Testis (tissue), 3 donors: Measurements from ENCODE around the gene FNDC3A. TPM values are rescaled to one million over a fixed set of nuclear protein-coding genes. Genes with fewer than 3 reads are reported as not detected.

Experiments used
- DNase-seq: peaks from one replicate; pipeline ENCODE4 v3.0.0-alpha.2; 2019
- H3K27ac ChIP-seq, 2 donors: fragments of 200-600 bp; sonication (generic); one replicate each; pipeline ENCODE4 v1.5.1; 2019
- H3K27me3 ChIP-seq: fragments of 200-600 bp; sonication (generic); one replicate; pipeline ENCODE4 v1.5.1; 2019
- H3K36me3 ChIP-seq: fragments of 200-600 bp; sonication (generic); one replicate; pipeline ENCODE4 v1.5.1; 2017; ENCODE audit warnings: low read depth; ENCODE audit errors: missing control alignments
- H3K4me1 ChIP-seq: fragments of 200-600 bp; sonication (generic); one replicate; pipeline ENCODE4 v1.5.1; 2019
- H3K4me3 ChIP-seq, 2 donors: fragments of 200-600 bp; sonication (generic); one replicate each; pipeline ENCODE4 v1.5.1; 2017 to 2019
- H3K9me3 ChIP-seq: fragments of 200-600 bp; sonication (generic); one replicate; pipeline ENCODE4 v1.5.1; 2017
- POLR2A ChIP-seq: fragments of 450-650 bp; IDR thresholded peaks from one replicate; pipeline ENCODE4 v1.6.1; 2017; ENCODE audit warnings: antibody characterized with exemption, mild to moderate bottlenecking, moderate library complexity
- WGBS, 2 donors: methylation state at CpG; one replicate each; pipeline ENCODE4 v1.1.5; 2018; 5-methylcytosine and 5-hydroxymethylcytosine counted together
- intact Hi-C: fragments of 100-400 bp; cut with DNase I; formaldehyde crosslinking; loops from one replicate; pipeline ENCODE4 v1.15.1; 2023; ENCODE audit warnings: low total_unique reads
- polyA plus RNA-seq: library from polyadenylated mRNA; stranded (reverse); fragments of 350-450 nt; fragmentation: Illumina TruSeq; extraction: RNeasy Lipid Tissue Mini Kit (QIAGEN cat#74804); gene quantifications from one replicate; pipeline ENCODE4 v1.2.3, GENCODE V29; 2014; ENCODE audit warnings: low read depth, low replicate concordance; ENCODE audit not compliant: insufficient read depth
- small RNA-seq, 2 donors: library from RNA; depleted of rRNA; stranded (forward); fragments of <200 nt; gene quantifications; one replicate each; pipeline ENCODE3, GENCODE V24; 2016
- total RNA-seq, 2 donors: library from RNA; depleted of rRNA; stranded (reverse); fragments of >200 nt; gene quantifications; one replicate each; pipeline ENCODE4 v1.2.3, GENCODE V29; 2016
- TF ChIP-seq, protein P1 (sequence below), 3 experiments: fragments of 450-650 bp in 2 of 3; fragments of 200-600 bp in 1 of 3; sonication (generic) in 1 of 3; IDR thresholded peaks; one replicate each; pipeline ENCODE4 v1.5.1; 2016 to 2019; ENCODE audit warnings: antibody characterized with exemption in 3 of 3, mild to moderate bottlenecking in 2 of 3, moderate library complexity in 1 of 3

Gene FNDC3A
- total and polyA plus RNA-seq, 3 donors from 2014 or later = 52.5 to 77.3 (median 75.0) TPM

GRCh38 chr13:49254007-49254406, 278.3 kb downstream of the FNDC3A start:
- Histone ChIP-seq H3K36me3 (no peaks in the 10 kb centered on the region), H3K4me1 (peaks cover 3% of the 10 kb centered on the region), H3K27me3 (no peaks in the 10 kb centered on the region), H3K27ac (no peak overlapping the region), H3K4me3 (no peak overlapping the region), H3K9me3 (no peaks in the 10 kb centered on the region)
- intact Hi-C loops = no loop called here
- no peak for DNase-seq
- TF ChIP-seq, protein P1, sequence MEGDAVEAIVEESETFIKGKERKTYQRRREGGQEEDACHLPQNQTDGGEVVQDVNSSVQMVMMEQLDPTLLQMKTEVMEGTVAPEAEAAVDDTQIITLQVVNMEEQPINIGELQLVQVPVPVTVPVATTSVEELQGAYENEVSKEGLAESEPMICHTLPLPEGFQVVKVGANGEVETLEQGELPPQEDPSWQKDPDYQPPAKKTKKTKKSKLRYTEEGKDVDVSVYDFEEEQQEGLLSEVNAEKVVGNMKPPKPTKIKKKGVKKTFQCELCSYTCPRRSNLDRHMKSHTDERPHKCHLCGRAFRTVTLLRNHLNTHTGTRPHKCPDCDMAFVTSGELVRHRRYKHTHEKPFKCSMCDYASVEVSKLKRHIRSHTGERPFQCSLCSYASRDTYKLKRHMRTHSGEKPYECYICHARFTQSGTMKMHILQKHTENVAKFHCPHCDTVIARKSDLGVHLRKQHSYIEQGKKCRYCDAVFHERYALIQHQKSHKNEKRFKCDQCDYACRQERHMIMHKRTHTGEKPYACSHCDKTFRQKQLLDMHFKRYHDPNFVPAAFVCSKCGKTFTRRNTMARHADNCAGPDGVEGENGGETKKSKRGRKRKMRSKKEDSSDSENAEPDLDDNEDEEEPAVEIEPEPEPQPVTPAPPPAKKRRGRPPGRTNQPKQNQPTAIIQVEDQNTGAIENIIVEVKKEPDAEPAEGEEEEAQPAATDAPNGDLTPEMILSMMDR (IDR thresholded peaks at IDR 0.05) = no peak
- TF ChIP-seq POLR2A = no peak
- WGBS, 2 donors = 57 to 68% methylated on average over 1 of the region's 1 CpG

- TF ChIP-seq, protein P1 (IDR thresholded peaks at IDR 0.05) = no peak
- TF ChIP-seq POLR2A = no peak
- no peaks in the 10 kb centered on the region for H3K4me1 ChIP-seq
- intact Hi-C loops = no loop called here
- H3K27me3 ChIP-seq = no peaks in the 10 kb centered on the region
- 72 to 77% methylated on average over 2 of the region's 2 CpGs for WGBS, 2 donors
- no peak for DNase-seq
- H3K9me3 ChIP-seq = no peaks in the 10 kb centered on the region
- no peak overlapping the region for H3K27ac ChIP-seq
- no peaks in the 10 kb centered on the region for H3K36me3 ChIP-seq
- no peak overlapping the region for H3K4me3 ChIP-seq
Measured at GRCh38 chr13:49256841-49257240, 281.1 kb downstream of the FNDC3A start.

- Histone ChIP-seq H3K9me3 (no peaks in the 10 kb centered on the region), H3K36me3 (no peaks in the 10 kb centered on the region), H3K27ac (peak overlapping the region in 1 of 2 donors; percentile 15), H3K4me1 (no peaks in the 10 kb centered on the region), H3K27me3 (no peaks in the 10 kb centered on the region), H3K4me3 (no peak overlapping the region)
- intact Hi-C loops = no loop called here
- WGBS, 2 donors = 76 to 87% methylated on average over 3 of the region's 3 CpGs
- TF ChIP-seq, protein P1 (IDR thresholded peaks at IDR 0.05) = no peak
- no peak for TF ChIP-seq POLR2A
- no peak for DNase-seq
Measured at GRCh38 chr13:49258089-49258796, 282.5 kb downstream of the FNDC3A start.

Small RNAs within 50 kb of the gene (small RNA-seq; reads per million reads assigned to genes)
- 0 reads per million in 2 donors for gene COX7CP1
- gene RNU6-60P = 0 reads per million in 2 donors
- 0 reads per million in 2 donors for gene RNY3P2

Other genes with a start within 250 kb of the FNDC3A start
- gene MLNR, start 244.4 kb downstream of the FNDC3A start, total RNA-seq = 1 to 10 TPM in 1 of 2 donors, not detected in 1; 2.0 TPM
- gene MLNR, start 244.4 kb downstream of the FNDC3A start, polyA plus RNA-seq = not detected